Smooth muscle cell of the umbilical artery (primary cell): ENCODE data around the gene BOC. TPM values are rescaled to one million over a fixed set of nuclear protein-coding genes. Genes with fewer than 3 reads are reported as not detected.

Experiments used
- total RNA-seq: library from RNA; depleted of rRNA; stranded (reverse); fragments of >200 nt; gene quantifications from 2 replicates; pipeline ENCODE4 v1.2.3, GENCODE V29; 2014

The BOC gene
- 1.8 and 2.4 TPM in 2 replicates for total RNA-seq

GRCh38 chr3:113211330-113212149, at the start of gene BOC:
Gene BOC (plus strand): TSS chr3:113211557. CDS start chr3:113249803, 38,246 bp downstream.

Other genes with a start within 250 kb of the BOC start
- 0.05 TPM in 1 of 2 replicates, not detected in the other for gene CD200R1, start 236.5 kb upstream of the BOC start, total RNA-seq
- 34.7 and 41.1 TPM in 2 replicates for gene GTPBP8, start 220.6 kb upstream of the BOC start, total RNA-seq
- 5.6 and 6.5 TPM in 2 replicates for gene CFAP44, start 229.9 kb downstream of the BOC start, total RNA-seq